BE2C (cell line): ENCODE data around the gene DROSHA.

ENCODE experiments used
- DNase-seq: peaks from one replicate; pipeline ENCODE4 v3.0.0-alpha.2; 2020
- H3K27me3 ChIP-seq: fragments of 250-450 bp; sonication (Bioruptor Pico); 2 replicates; pipeline ENCODE4 v1.5.1; 2020; ENCODE audit warnings: mild to moderate bottlenecking
- H3K36me3 ChIP-seq: fragments of 250-450 bp; sonication (Bioruptor Pico); 2 replicates; pipeline ENCODE4 v1.5.1; 2020; ENCODE audit warnings: mild to moderate bottlenecking
- H3K4me1 ChIP-seq: fragments of 250-450 bp; sonication (Bioruptor Pico); 2 replicates; pipeline ENCODE4 v1.5.1; 2020
- H3K4me3 ChIP-seq: 2 replicates; pipeline ENCODE4 v1.5.1; 2011; ENCODE audit warnings: low read depth, low read length
- H3K9me3 ChIP-seq: fragments of 250-450 bp; sonication (Bioruptor Pico); 2 replicates; pipeline ENCODE4 v1.5.1; 2020
- CTCF ChIP-seq: IDR thresholded peaks from 2 replicates; pipeline ENCODE4 v1.5.1; 2012; ENCODE audit warnings: mild to moderate bottlenecking, low read depth, low read length

The DROSHA gene

GRCh38 chr5:31534527-31535046, 2.7 kb upstream of the DROSHA start:
- H3K4me3 ChIP-seq: no peak overlapping the region
- DNase-seq: no peak
- no peak for TF ChIP-seq CTCF
- H3K9me3 ChIP-seq: no peaks in the 10 kb centered on the region
- no peaks in the 10 kb centered on the region; the same call in 1 of the 2 replicates for H3K4me1 ChIP-seq
- no peaks in the 10 kb centered on the region for H3K27me3 ChIP-seq
- peaks cover 40% of the 10 kb centered on the region for H3K36me3 ChIP-seq

GRCh38 chr5:31531543-31531887, 378 bp downstream of the DROSHA start:
- no peaks in the 10 kb centered on the region for H3K27me3 ChIP-seq
- H3K4me1 ChIP-seq: no peaks in the 10 kb centered on the region; the same call in 1 of the 2 replicates
- peak overlapping the region; percentile 99 for H3K4me3 ChIP-seq
- H3K36me3 ChIP-seq: peaks cover 46% of the 10 kb centered on the region
- no peak for TF ChIP-seq CTCF
- H3K9me3 ChIP-seq: no peaks in the 10 kb centered on the region
- DNase-seq: peak; percentile 41

GRCh38 chr5:31530541-31531265, 1.2 kb downstream of the DROSHA start:
- no peak for DNase-seq

GRCh38 chr5:31523041-31523440, 8.9 kb downstream of the DROSHA start:
- peaks cover 78% of the 10 kb centered on the region for H3K36me3 ChIP-seq
- no peaks in the 10 kb centered on the region for H3K9me3 ChIP-seq
- H3K4me1 ChIP-seq: no peaks in the 10 kb centered on the region
- H3K4me3 ChIP-seq: no peak overlapping the region
- TF ChIP-seq CTCF: no peak
- no peaks in the 10 kb centered on the region; the same call in 1 of the 2 replicates for H3K27me3 ChIP-seq
- no peak for DNase-seq

More at GRCh38 chr5:31530541-31531265, 1.2 kb downstream of the DROSHA start:
- TF ChIP-seq CTCF: no peak
- Histone ChIP-seq H3K27me3 (no peaks in the 10 kb centered on the region), H3K4me3 (peak overlapping the region; percentile 99), H3K9me3 (no peaks in the 10 kb centered on the region), H3K36me3 (peaks cover 48% of the 10 kb centered on the region), H3K4me1 (no peaks in the 10 kb centered on the region; the same call in 1 of the 2 replicates)

- Histone ChIP-seq H3K4me3 (no peak overlapping the region), H3K36me3 (peaks cover 63% of the 10 kb centered on the region), H3K27me3 (no peaks in the 10 kb centered on the region; the same call in 1 of the 2 replicates), H3K9me3 (no peaks in the 10 kb centered on the region), H3K4me1 (no peaks in the 10 kb centered on the region)
- no peak for TF ChIP-seq CTCF
- no peak for DNase-seq
Measured at GRCh38 chr5:31516802-31517201, 15.1 kb downstream of the DROSHA start.

- H3K4me1 ChIP-seq: no peaks in the 10 kb centered on the region
- H3K36me3 ChIP-seq: peaks cover 77% of the 10 kb centered on the region
- DNase-seq: no peak
- TF ChIP-seq CTCF: no peak
- no peaks in the 10 kb centered on the region for H3K27me3 ChIP-seq
- no peak overlapping the region for H3K4me3 ChIP-seq
- no peaks in the 10 kb centered on the region for H3K9me3 ChIP-seq
Measured at GRCh38 chr5:31511305-31511704, 20.6 kb downstream of the DROSHA start.
